ENCODE data around the gene AMH. TPM values are rescaled to one million over a fixed set of nuclear protein-coding genes. Genes with fewer than 3 reads are reported as not detected.

Gene AMH
- polyA plus RNA-seq, 4 donors, result 1.1 to 3.0 (median 2.0) TPM

DNA sequence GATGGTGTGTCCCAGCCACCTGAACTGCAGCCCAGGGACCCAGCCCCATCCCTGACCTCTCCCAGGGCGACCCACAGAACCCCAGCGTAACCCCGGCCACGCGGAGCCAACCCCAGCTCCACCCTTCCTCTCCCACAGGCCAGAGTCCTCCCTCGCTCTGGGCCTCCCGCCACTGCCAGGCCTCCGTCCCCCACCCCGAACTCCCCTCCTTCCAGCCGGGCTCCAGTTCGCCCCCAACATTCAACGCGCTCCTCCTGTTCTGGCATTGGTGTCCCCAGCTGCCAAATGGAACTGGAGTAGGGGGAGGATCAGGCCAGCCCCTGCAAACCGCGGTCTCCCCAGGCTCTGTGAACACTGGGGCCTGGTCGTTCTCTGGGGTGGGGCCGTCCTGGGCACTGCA lies 51.4 kb downstream of the AMH start:
- H3K4me1 ChIP-seq (ENCODE audit: control insufficient read depth in 3 of 3, insufficient read depth in 2 of 3, low read depth in 1 of 3, low read length in 2 of 3), result peaks cover 0 to 23% (median 0%) of the 10 kb centered on the region in 3 donors
- no peak for FAIRE-seq
- no peak overlapping the region for H3K4me3 ChIP-seq (ENCODE audit: low read depth in 1 of 3, low read length in 3 of 3)
- H3K27ac ChIP-seq (ENCODE audit: low read depth in 1 of 3, low read length in 2 of 3), result no peak overlapping the region
- DNase-seq, result no peak
- WGBS, 3 donors, result 48 to 74% (median 68%) methylated on average over 17 of the region's 17 CpGs
- H3K9me3 ChIP-seq (ENCODE audit: control insufficient read depth in 2 of 2, insufficient read depth in 1 of 2, low read depth in 1 of 2, low read length in 1 of 2), result no peaks in the 10 kb centered on the region
- peaks cover 0 to 33% (median 4%) of the 10 kb centered on the region in 3 donors for H3K27me3 ChIP-seq (ENCODE audit: control insufficient read depth in 3 of 3, insufficient read depth in 3 of 3, low read length in 3 of 3)
- H3K36me3 ChIP-seq (ENCODE audit: control insufficient read depth in 3 of 3, insufficient read depth in 2 of 3, low read depth in 1 of 3, low read length in 3 of 3), result no peaks in the 10 kb centered on the region

Other genes with a start within 250 kb of the AMH start
- gene BTBD2, start 233.6 kb upstream of the AMH start, polyA plus RNA-seq, result 100 to 1,000 TPM in 1 of 4 donors, 10 to 100 TPM in 3; 32.7 to 101 (median 53.0) TPM
- gene MKNK2, start 198.1 kb upstream of the AMH start, polyA plus RNA-seq, result 100 to 1,000 TPM in 1 of 4 donors, 10 to 100 TPM in 3; 47.6 to 101 (median 88.9) TPM
- 10 to 100 TPM in 3 of 4 donors, 1 to 10 TPM in 1; 7.6 to 18.3 (median 14.5) TPM for gene MOB3A, start 153.0 kb upstream of the AMH start, polyA plus RNA-seq
- gene IZUMO4, start 152.4 kb upstream of the AMH start, polyA plus RNA-seq, result 1 to 10 TPM; 2.4 to 5.8 (median 4.2) TPM
- gene AP3D1, start 97.8 kb upstream of the AMH start, polyA plus RNA-seq, result 100 to 1,000 TPM in 1 of 4 donors, 10 to 100 TPM in 3; 68.1 to 106 (median 89.9) TPM
- 10 to 100 TPM; 15.1 to 22.8 (median 19.7) TPM for gene DOT1L, start 85.4 kb upstream of the AMH start, polyA plus RNA-seq
- 100 to 1,000 TPM; 118 to 307 (median 278) TPM for gene PLEKHJ1, start 13.0 kb upstream of the AMH start, polyA plus RNA-seq
- gene SF3A2, start 12.5 kb upstream of the AMH start, polyA plus RNA-seq, result 10 to 100 TPM; 31.8 to 71.5 (median 40.3) TPM
- 1 to 10 TPM in 3 of 4 donors, under 1 TPM in 1; 0.69 to 2.4 (median 1.6) TPM for gene JSRP1, start 7.1 kb downstream of the AMH start, polyA plus RNA-seq
- gene PEAK3, start 32.9 kb downstream of the AMH start, polyA plus RNA-seq, result under 1 TPM in 3 of 4 donors, not detected in 1; 0.25 to 0.54 (median 0.46) TPM
- gene LINGO3, start 58.8 kb downstream of the AMH start, polyA plus RNA-seq, result under 1 TPM in 2 of 4 donors, not detected in 2; 0.13 to 0.56 TPM
- gene LSM7, start 79.3 kb downstream of the AMH start, polyA plus RNA-seq, result 100 to 1,000 TPM; 145 to 471 (median 283) TPM
- 100 to 1,000 TPM in 1 of 4 donors, 10 to 100 TPM in 3; 69.3 to 109 (median 78.2) TPM for gene SPPL2B, start 79.4 kb downstream of the AMH start, polyA plus RNA-seq
- gene TMPRSS9, start 110.9 kb downstream of the AMH start, polyA plus RNA-seq, result under 1 TPM in 2 of 4 donors, not detected in 2; 0.53 to 0.54 TPM
- 100 to 1,000 TPM in 2 of 4 donors, 10 to 100 TPM in 2; 93.2 to 160 (median 100) TPM for gene TIMM13, start 178.3 kb downstream of the AMH start, polyA plus RNA-seq
- gene LMNB2, start 207.6 kb downstream of the AMH start, polyA plus RNA-seq, result 10 to 100 TPM in 2 of 4 donors, 1 to 10 TPM in 2; 7.3 to 69.3 (median 21.8) TPM
- gene GADD45B, start 226.8 kb downstream of the AMH start, polyA plus RNA-seq, result 10 to 100 TPM; 12.1 to 40.4 (median 15.1) TPM

Data from small intestine (tissue), 7 donors.